H9 (cell line): ENCODE results near the gene TENM3. TPM values are rescaled to one million over a fixed set of nuclear protein-coding genes. Genes with fewer than 3 reads are reported as not detected.

Experiments used
- DNase-seq: peaks from one replicate; pipeline ENCODE4 v3.0.0-alpha.2; 2017
- H2AFZ ChIP-seq: one replicate; pipeline ENCODE4 v1.6.1; 2013; ENCODE audit warnings: mild to moderate bottlenecking, low read length, control low read depth, moderate library complexity
- H2AK5ac ChIP-seq: 2 replicates; pipeline ENCODE4 v1.6.1; 2013; ENCODE audit warnings: low read length, control low read depth, mixed read lengths; ENCODE audit not compliant: insufficient read length
- H2BK120ac ChIP-seq: one replicate; pipeline ENCODE4 v1.6.1; 2013; ENCODE audit warnings: low read depth, mild to moderate bottlenecking, low read length, control low read depth, inconsistent platforms; ENCODE audit not compliant: poor library complexity, severe bottlenecking
- H2BK12ac ChIP-seq: 2 replicates; pipeline ENCODE4 v1.6.1; 2013; ENCODE audit warnings: low read length, control low read depth, mixed read lengths, low read depth; ENCODE audit not compliant: insufficient read length
- H2BK15ac ChIP-seq: 2 replicates; pipeline ENCODE4 v1.6.1; 2013; ENCODE audit warnings: low read depth, low read length, control low read depth
- H2BK20ac ChIP-seq: one replicate; pipeline ENCODE4 v1.6.1; 2013; ENCODE audit warnings: low read depth, mild to moderate bottlenecking, low read length, control low read depth, inconsistent platforms; ENCODE audit not compliant: poor library complexity, severe bottlenecking
- H2BK5ac ChIP-seq: 2 replicates; pipeline ENCODE4 v1.6.1; 2013; ENCODE audit warnings: low read length, control low read depth, mixed read lengths; ENCODE audit not compliant: insufficient read length
- H3K14ac ChIP-seq: 2 replicates; pipeline ENCODE4 v1.6.1; 2013; ENCODE audit warnings: low read length, control low read depth; ENCODE audit not compliant: insufficient read depth
- H3K18ac ChIP-seq: 2 replicates; pipeline ENCODE4 v1.6.1; 2013; ENCODE audit warnings: low read depth, mild to moderate bottlenecking, mixed read lengths, low read length, control low read depth; ENCODE audit not compliant: insufficient read length
- H3K23ac ChIP-seq: 2 replicates; pipeline ENCODE4 v1.6.1; 2013; ENCODE audit warnings: low read length, control low read depth, mixed read lengths, low read depth; ENCODE audit not compliant: insufficient read length
- H3K23me2 ChIP-seq: 2 replicates; pipeline ENCODE4 v1.6.1; 2013; ENCODE audit warnings: low read depth, mild to moderate bottlenecking, mixed read lengths, low read length, control low read depth; ENCODE audit not compliant: insufficient read length, poor library complexity, severe bottlenecking
- H3K27ac ChIP-seq: 2 replicates; pipeline ENCODE4 v1.5.1; 2013; ENCODE audit warnings: low read length, control low read depth, mixed read lengths, low read depth; ENCODE audit not compliant: insufficient read length
- H3K27me3 ChIP-seq: 2 replicates; pipeline ENCODE4 v1.6.1; 2013; ENCODE audit warnings: low read length, control low read depth, inconsistent platforms; ENCODE audit not compliant: insufficient read depth
- H3K4ac ChIP-seq: 2 replicates; pipeline ENCODE4 v1.6.1; 2013; ENCODE audit warnings: low read depth, mild to moderate bottlenecking, control low read depth, inconsistent platforms, low read length, moderate library complexity
- H3K4me1 ChIP-seq: 2 replicates; pipeline ENCODE4 v1.6.1; 2013; ENCODE audit warnings: low read length, control low read depth, inconsistent platforms; ENCODE audit not compliant: insufficient read depth
- H3K4me2 ChIP-seq: 2 replicates; pipeline ENCODE4 v1.6.1; 2013; ENCODE audit warnings: low read length, control low read depth, mixed read lengths; ENCODE audit not compliant: insufficient read length, insufficient read depth
- H3K56ac ChIP-seq: 2 replicates; pipeline ENCODE4 v1.6.1; 2013; ENCODE audit warnings: low read depth, mild to moderate bottlenecking, mixed read lengths, low read length, control low read depth; ENCODE audit not compliant: insufficient read length
- H3K79me1 ChIP-seq: 2 replicates; pipeline ENCODE4 v1.6.1; 2013; ENCODE audit warnings: low read depth, mild to moderate bottlenecking, moderate library complexity, low read length, control low read depth, inconsistent platforms; ENCODE audit not compliant: insufficient read depth, poor library complexity, severe bottlenecking
- H3K79me2 ChIP-seq: 2 replicates; pipeline ENCODE4 v1.6.1; 2013; ENCODE audit warnings: low read length, control low read depth, inconsistent platforms; ENCODE audit not compliant: insufficient read depth
- H3K9ac ChIP-seq: 2 replicates; pipeline ENCODE4 v1.6.1; 2013; ENCODE audit warnings: low read length, control low read depth, mixed read lengths; ENCODE audit not compliant: insufficient read length; ENCODE audit errors: extremely low read depth
- H3K9me3 ChIP-seq: one replicate; pipeline ENCODE4 v1.6.1; 2013; ENCODE audit warnings: low read depth, low read length, inconsistent platforms; ENCODE audit not compliant: control insufficient read depth
- H3T11ph ChIP-seq: one replicate; pipeline ENCODE4 v1.6.1; 2013; ENCODE audit warnings: mild to moderate bottlenecking, low read length, control low read depth, inconsistent platforms
- H4K20me1 ChIP-seq: one replicate; pipeline ENCODE4 v1.6.1; 2013; ENCODE audit not compliant: control insufficient read depth, insufficient read length, insufficient read depth
- H4K5ac ChIP-seq: 2 replicates; pipeline ENCODE4 v1.6.1; 2013; ENCODE audit warnings: low read depth, mild to moderate bottlenecking, mixed read lengths, low read length, control low read depth; ENCODE audit not compliant: insufficient read length
- H4K8ac ChIP-seq: replicated peaks from 2 replicates; pipeline ENCODE4 v1.6.1; 2013; ENCODE audit warnings: low read length, control low read depth, mixed read lengths, low read depth; ENCODE audit not compliant: insufficient read length
- H4K91ac ChIP-seq: 2 replicates; pipeline ENCODE4 v1.6.1; 2013; ENCODE audit warnings: low read depth, mild to moderate bottlenecking, moderate library complexity, mixed read lengths, low read length, control low read depth; ENCODE audit not compliant: insufficient read length
- H3K27ac Mint-ChIP-seq, 3 experiments: 2 replicates in 2 of 3; 3 replicates in 1 of 3; pipeline ENCODE4 v1.8.0; 2020 to 2021; ENCODE audit warnings: mixed read lengths in 3 of 3, mild to moderate bottlenecking in 1 of 3, moderate library complexity in 1 of 3
- H3K27me3 Mint-ChIP-seq: 2 replicates; pipeline ENCODE4 v1.8.0; 2021; ENCODE audit warnings: low read depth, mild to moderate bottlenecking, moderate library complexity, mixed read lengths
- H3K36me3 Mint-ChIP-seq, 3 experiments: 2 replicates in 2 of 3; 3 replicates in 1 of 3; pipeline ENCODE4 v1.8.0; 2020 to 2021; ENCODE audit warnings: low read depth in 3 of 3, mixed read lengths in 3 of 3; ENCODE audit not compliant: insufficient read depth in 1 of 3
- H3K4me1 Mint-ChIP-seq, 2 experiments: 2 replicates each; pipeline ENCODE4 v1.8.0; 2020; ENCODE audit warnings: mixed read lengths in 2 of 2
- H3K4me3 Mint-ChIP-seq, 2 experiments: 2 replicates in 1 of 2; 3 replicates in 1 of 2; pipeline ENCODE4 v1.8.0; 2020 to 2021; ENCODE audit warnings: mild to moderate bottlenecking in 2 of 2, mixed read lengths in 2 of 2, moderate library complexity in 1 of 2
- H3K9me3 Mint-ChIP-seq, 2 experiments: 2 replicates in 1 of 2; 3 replicates in 1 of 2; pipeline ENCODE4 v1.8.0; 2020; ENCODE audit warnings: mild to moderate bottlenecking in 2 of 2, mixed read lengths in 2 of 2, moderate library complexity in 1 of 2
- CTCF ChIP-seq: fragments of 200-600 bp; sonication (generic); conservative IDR thresholded peaks from 3 replicates; pipeline ENCODE4 v1.8.0; 2021; ENCODE audit warnings: antibody characterized with exemption, mild to moderate bottlenecking
- WGBS: extraction: QIAGEN DNeasy Blood & Tissue Kit; methylation state at CpG from one replicate; pipeline ENCODE4 v1.1.7; 2013; ENCODE audit warnings: missing lambda C conversion rate, low lambda C conversion rate, mixed read lengths; ENCODE audit not compliant: insufficient read length; ENCODE audit errors: extremely low coverage; 5-methylcytosine and 5-hydroxymethylcytosine counted together
- total RNA-seq: library from RNA; stranded (reverse); gene quantifications from 2 replicates; pipeline ENCODE4 v1.2.1, GENCODE V29; 2021

TENM3 gene
- total RNA-seq, 1 experiment from 2014 or later, result 49.6 TPM

GRCh38 chr4:182483685-182484084 lies 240.5 kb downstream of the TENM3 start:
- Histone ChIP-seq H2BK120ac (no peak overlapping the region), H2AK5ac (no peak overlapping the region), H3K4me1 (no peaks in the 10 kb centered on the region), H3T11ph (no peak overlapping the region), H3K14ac (no peak overlapping the region), H3K23me2 (no peaks in the 10 kb centered on the region), H4K8ac (no peak overlapping the region), H3K9me3 (peaks cover 7% of the 10 kb centered on the region), H2BK20ac (no peak overlapping the region), H3K9ac (no peak overlapping the region), H4K91ac (no peak overlapping the region), H3K79me1 (no peaks in the 10 kb centered on the region), H2BK12ac (no peak overlapping the region), H3K4ac (no peak overlapping the region), H3K56ac (no peak overlapping the region), H2BK15ac (no peak overlapping the region), H3K27ac (no peak overlapping the region), H4K5ac (no peak overlapping the region), H3K79me2 (peaks cover 8% of the 10 kb centered on the region; the same call in 1 of the 2 replicates), H3K27me3 (no peaks in the 10 kb centered on the region), H4K20me1 (no peaks in the 10 kb centered on the region), H3K23ac (no peak overlapping the region), H2BK5ac (no peak overlapping the region), H2AFZ (no peak overlapping the region), H3K4me2 (no peak overlapping the region), H3K18ac (no peak overlapping the region)
- H3K4me3 Mint-ChIP-seq, result no peak overlapping the region
- peaks cover 8 to 29% (median 29%) of the 10 kb centered on the region in 3 experiments for H3K36me3 Mint-ChIP-seq
- H3K27ac Mint-ChIP-seq, result peak overlapping the region in 2 of 3 experiments; percentile 59 to 60; a peak in 3 of 7 replicates
- H3K27me3 Mint-ChIP-seq, result no peaks in the 10 kb centered on the region
- no peak for DNase-seq
- H3K4me1 Mint-ChIP-seq, result peaks cover 5 to 9% of the 10 kb centered on the region in 2 experiments
- H3K9me3 Mint-ChIP-seq, result peaks cover 14 to 18% of the 10 kb centered on the region in 2 experiments; a peak in 4 of 5 replicates
- no CpG with 5 or more reads among the region's 6 CpGs for WGBS
- no peak for TF ChIP-seq CTCF
